K562 (cell line): ENCODE data around the gene CXCL1. TPM values are rescaled to one million over a fixed set of nuclear protein-coding genes. Genes with fewer than 3 reads are reported as not detected.

ENCODE experiments used
- ETS2 ChIP-seq: IDR thresholded peaks from 2 replicates; pipeline ENCODE4 v1.6.1; 2016; ENCODE audit warnings: borderline replicate concordance, missing genetic modification characterization, mild to moderate bottlenecking, moderate library complexity, missing compliant biosample characterization; ENCODE audit not compliant: poor library complexity, severe bottlenecking
- MTA3 ChIP-seq: fragments of 450-650 bp; formaldehyde crosslinking; IDR thresholded peaks from 2 replicates; pipeline ENCODE4 v1.6.1; 2017; ENCODE audit warnings: mild to moderate bottlenecking, borderline replicate concordance
- PTTG1 ChIP-seq: fragments of 450-650 bp; IDR thresholded peaks from 2 replicates; pipeline ENCODE4 v1.6.1; 2016; ENCODE audit warnings: low read depth, mild to moderate bottlenecking, missing genetic modification characterization, missing compliant biosample characterization
- TBP ChIP-seq: optimal IDR thresholded peaks from 2 replicates; pipeline ENCODE3; 2011; ENCODE audit warnings: low read depth, low read length, improper control_type of control experiment
- TSC22D4 ChIP-seq: fragments of 450-650 bp; IDR thresholded peaks from 2 replicates; pipeline ENCODE4 v1.6.1; 2016; ENCODE audit warnings: missing genetic modification characterization, missing biosample characterization, control low read depth
- ZBTB7A ChIP-seq: IDR thresholded peaks from 2 replicates; pipeline ENCODE4 v1.6.1; 2011; ENCODE audit warnings: low read depth, mild to moderate bottlenecking, low read length, moderate library complexity, borderline replicate concordance; ENCODE audit not compliant: control insufficient read depth
- ZNF140 ChIP-seq: fragments of 250-450 bp; sonication (Bioruptor Pico); IDR thresholded peaks from 2 replicates; pipeline ENCODE4 v1.8.0; 2021; ENCODE audit warnings: moderate library complexity, mild to moderate bottlenecking, inconsistent platforms
- ZNF696 ChIP-seq: fragments of 250-450 bp; sonication (Bioruptor Pico); conservative IDR thresholded peaks from 2 replicates; pipeline ENCODE4 v1.4.0; 2020; ENCODE audit warnings: mild to moderate bottlenecking, moderate library complexity
- polyA plus RNA-seq, 8 experiments: library from polyadenylated mRNA; depleted of rRNA in 4 of 8; stranded (reverse) in 5 of 8; unstranded in 3 of 8; fragments of >200 nt; fragmentation: Nextera tagmentation in 2 of 8; fragmentation: Illumina TruSeq in 1 of 8; extraction: Ambion mirVana in 2 of 8; extraction: Trizol in 1 of 8; gene quantifications; 2 replicates each; pipeline versions ENCODE4 v1.2.1 to v1.2.3, GENCODE V29; 2011 to 2014; ENCODE audit warnings: inconsistent platforms in 1 of 8, missing spikeins in 1 of 8
- total RNA-seq, 7 experiments: library from RNA; depleted of rRNA in 6 of 7; stranded (reverse); fragments of >200 nt in 6 of 7; fragmentation: Illumina TruSeq in 2 of 7; extraction: Trizol in 2 of 7; gene quantifications; 2 replicates each; pipeline versions ENCODE4 v1.2.1 to v1.2.3, GENCODE V29; 2011 to 2021; ENCODE audit warnings: low replicate concordance in 1 of 7
- TF ChIP-seq, protein P1 (sequence below): sonication (generic); formaldehyde crosslinking; IDR thresholded peaks from 2 replicates; pipeline ENCODE4 v1.8.0; 2022; ENCODE audit warnings: mild to moderate bottlenecking, missing genetic modification reagents
- TF ChIP-seq, protein P2 (sequence below): fragments of 250-450 bp; sonication (Bioruptor Pico); IDR thresholded peaks from 2 replicates; pipeline ENCODE4 v1.4.0; 2020; ENCODE audit warnings: mild to moderate bottlenecking, moderate library complexity, borderline replicate concordance
- TF ChIP-seq, protein P3 (sequence below): fragments of 150-350 bp; conservative IDR thresholded peaks from 2 replicates; pipeline ENCODE4 v1.6.1; 2014; ENCODE audit warnings: low read length
- TF ChIP-seq, protein P4 (sequence below), 2 experiments: fragments of 250-450 bp in 1 of 2; fragments of 450-650 bp in 1 of 2; sonication (Bioruptor Pico) in 1 of 2; IDR thresholded peaks; 2 replicates each; pipeline versions ENCODE4 v1.6.1 to v1.8.0; 2016 to 2021; ENCODE audit warnings: mild to moderate bottlenecking in 2 of 2, moderate library complexity in 2 of 2, missing compliant biosample characterization in 1 of 2, missing genetic modification characterization in 1 of 2
- TF ChIP-seq, protein P5 (sequence below): fragments of 250-450 bp; sonication (Bioruptor Pico); IDR thresholded peaks from 2 replicates; pipeline ENCODE4 v1.5.0; 2020; ENCODE audit warnings: mild to moderate bottlenecking, borderline replicate concordance
- TF ChIP-seq, protein P6 (sequence below): fragments of 250-450 bp; sonication (Bioruptor Pico); IDR thresholded peaks from 2 replicates; pipeline ENCODE4 v1.5.0; 2021

CXCL1 gene
- total and polyA plus RNA-seq, 9 of the 15 experiments (the other 6 are each of a cell fraction or from before 2014, with no cell fraction given), result 0.07 to 2.2 (median 0.32) TPM; not detected in 3

DNA sequence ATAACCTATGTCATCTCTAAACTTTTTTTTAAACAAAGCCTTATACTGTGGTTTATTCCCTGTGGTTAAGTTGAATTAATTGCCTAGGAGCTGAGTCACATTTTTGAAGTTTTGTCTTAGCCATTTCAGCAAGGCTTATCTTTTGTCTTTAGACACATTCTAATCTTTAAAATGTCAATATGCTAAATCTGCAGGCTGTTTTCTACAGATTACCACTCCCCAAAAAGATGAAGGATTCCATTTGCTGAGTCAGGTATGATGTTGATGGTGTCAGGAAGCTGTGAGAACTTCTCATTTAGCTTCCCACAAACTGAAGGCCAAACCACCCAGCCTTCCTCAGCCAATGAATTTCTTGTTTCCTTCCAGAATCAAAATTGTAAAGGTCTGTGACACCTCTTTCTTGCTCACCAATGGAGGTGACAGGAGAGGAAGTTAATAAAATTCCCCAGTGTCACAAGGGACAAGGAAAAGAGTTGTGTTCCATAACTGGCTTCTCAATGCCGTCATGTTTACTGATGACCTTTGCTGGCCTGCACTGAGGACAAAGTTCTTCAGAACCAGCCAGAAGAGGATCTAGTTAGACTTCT lies 36.4 kb upstream of the CXCL1 start (continued):
- TF ChIP-seq, protein P1, sequence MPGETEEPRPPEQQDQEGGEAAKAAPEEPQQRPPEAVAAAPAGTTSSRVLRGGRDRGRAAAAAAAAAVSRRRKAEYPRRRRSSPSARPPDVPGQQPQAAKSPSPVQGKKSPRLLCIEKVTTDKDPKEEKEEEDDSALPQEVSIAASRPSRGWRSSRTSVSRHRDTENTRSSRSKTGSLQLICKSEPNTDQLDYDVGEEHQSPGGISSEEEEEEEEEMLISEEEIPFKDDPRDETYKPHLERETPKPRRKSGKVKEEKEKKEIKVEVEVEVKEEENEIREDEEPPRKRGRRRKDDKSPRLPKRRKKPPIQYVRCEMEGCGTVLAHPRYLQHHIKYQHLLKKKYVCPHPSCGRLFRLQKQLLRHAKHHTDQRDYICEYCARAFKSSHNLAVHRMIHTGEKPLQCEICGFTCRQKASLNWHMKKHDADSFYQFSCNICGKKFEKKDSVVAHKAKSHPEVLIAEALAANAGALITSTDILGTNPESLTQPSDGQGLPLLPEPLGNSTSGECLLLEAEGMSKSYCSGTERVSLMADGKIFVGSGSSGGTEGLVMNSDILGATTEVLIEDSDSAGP (CRISPR knock-in tag), result no peak
- TF ChIP-seq, protein P2, sequence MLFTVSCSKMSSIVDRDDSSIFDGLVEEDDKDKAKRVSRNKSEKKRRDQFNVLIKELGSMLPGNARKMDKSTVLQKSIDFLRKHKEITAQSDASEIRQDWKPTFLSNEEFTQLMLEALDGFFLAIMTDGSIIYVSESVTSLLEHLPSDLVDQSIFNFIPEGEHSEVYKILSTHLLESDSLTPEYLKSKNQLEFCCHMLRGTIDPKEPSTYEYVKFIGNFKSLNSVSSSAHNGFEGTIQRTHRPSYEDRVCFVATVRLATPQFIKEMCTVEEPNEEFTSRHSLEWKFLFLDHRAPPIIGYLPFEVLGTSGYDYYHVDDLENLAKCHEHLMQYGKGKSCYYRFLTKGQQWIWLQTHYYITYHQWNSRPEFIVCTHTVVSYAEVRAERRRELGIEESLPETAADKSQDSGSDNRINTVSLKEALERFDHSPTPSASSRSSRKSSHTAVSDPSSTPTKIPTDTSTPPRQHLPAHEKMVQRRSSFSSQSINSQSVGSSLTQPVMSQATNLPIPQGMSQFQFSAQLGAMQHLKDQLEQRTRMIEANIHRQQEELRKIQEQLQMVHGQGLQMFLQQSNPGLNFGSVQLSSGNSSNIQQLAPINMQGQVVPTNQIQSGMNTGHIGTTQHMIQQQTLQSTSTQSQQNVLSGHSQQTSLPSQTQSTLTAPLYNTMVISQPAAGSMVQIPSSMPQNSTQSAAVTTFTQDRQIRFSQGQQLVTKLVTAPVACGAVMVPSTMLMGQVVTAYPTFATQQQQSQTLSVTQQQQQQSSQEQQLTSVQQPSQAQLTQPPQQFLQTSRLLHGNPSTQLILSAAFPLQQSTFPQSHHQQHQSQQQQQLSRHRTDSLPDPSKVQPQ, result no peak
- TF ChIP-seq, protein P3, sequence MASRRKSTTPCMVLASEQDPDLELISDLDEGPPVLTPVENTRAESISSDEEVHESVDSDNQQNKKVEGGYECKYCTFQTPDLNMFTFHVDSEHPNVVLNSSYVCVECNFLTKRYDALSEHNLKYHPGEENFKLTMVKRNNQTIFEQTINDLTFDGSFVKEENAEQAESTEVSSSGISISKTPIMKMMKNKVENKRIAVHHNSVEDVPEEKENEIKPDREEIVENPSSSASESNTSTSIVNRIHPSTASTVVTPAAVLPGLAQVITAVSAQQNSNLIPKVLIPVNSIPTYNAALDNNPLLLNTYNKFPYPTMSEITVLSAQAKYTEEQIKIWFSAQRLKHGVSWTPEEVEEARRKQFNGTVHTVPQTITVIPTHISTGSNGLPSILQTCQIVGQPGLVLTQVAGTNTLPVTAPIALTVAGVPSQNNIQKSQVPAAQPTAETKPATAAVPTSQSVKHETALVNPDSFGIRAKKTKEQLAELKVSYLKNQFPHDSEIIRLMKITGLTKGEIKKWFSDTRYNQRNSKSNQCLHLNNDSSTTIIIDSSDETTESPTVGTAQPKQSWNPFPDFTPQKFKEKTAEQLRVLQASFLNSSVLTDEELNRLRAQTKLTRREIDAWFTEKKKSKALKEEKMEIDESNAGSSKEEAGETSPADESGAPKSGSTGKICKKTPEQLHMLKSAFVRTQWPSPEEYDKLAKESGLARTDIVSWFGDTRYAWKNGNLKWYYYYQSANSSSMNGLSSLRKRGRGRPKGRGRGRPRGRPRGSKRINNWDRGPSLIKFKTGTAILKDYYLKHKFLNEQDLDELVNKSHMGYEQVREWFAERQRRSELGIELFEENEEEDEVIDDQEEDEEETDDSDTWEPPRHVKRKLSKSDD, result no peak
- TF ChIP-seq TBP (no peak), ZNF696 (no peak), PTTG1 (tag) (no peak), TSC22D4 (tag) (no peak), ZBTB7A (no peak), ZNF140 (CRISPR knock-in tag) (no peak), MTA3 (peak; percentile 40; the same call in 1 of the 2 replicates), ETS2 (no peak)
- TF ChIP-seq, protein P4, sequence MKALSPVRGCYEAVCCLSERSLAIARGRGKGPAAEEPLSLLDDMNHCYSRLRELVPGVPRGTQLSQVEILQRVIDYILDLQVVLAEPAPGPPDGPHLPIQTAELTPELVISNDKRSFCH (CRISPR knock-in tag; IDR thresholded peaks at IDR 0.05), result no peak
- TF ChIP-seq, protein P4 (tag; IDR thresholded peaks at IDR 0.05), result peak; percentile 87; the same call in 1 of the 2 replicates
- TF ChIP-seq, protein P5, sequence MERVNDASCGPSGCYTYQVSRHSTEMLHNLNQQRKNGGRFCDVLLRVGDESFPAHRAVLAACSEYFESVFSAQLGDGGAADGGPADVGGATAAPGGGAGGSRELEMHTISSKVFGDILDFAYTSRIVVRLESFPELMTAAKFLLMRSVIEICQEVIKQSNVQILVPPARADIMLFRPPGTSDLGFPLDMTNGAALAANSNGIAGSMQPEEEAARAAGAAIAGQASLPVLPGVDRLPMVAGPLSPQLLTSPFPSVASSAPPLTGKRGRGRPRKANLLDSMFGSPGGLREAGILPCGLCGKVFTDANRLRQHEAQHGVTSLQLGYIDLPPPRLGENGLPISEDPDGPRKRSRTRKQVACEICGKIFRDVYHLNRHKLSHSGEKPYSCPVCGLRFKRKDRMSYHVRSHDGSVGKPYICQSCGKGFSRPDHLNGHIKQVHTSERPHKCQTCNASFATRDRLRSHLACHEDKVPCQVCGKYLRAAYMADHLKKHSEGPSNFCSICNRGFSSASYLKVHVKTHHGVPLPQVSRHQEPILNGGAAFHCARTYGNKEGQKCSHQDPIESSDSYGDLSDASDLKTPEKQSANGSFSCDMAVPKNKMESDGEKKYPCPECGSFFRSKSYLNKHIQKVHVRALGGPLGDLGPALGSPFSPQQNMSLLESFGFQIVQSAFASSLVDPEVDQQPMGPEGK (CRISPR knock-in tag), result no peak
- TF ChIP-seq, protein P6, sequence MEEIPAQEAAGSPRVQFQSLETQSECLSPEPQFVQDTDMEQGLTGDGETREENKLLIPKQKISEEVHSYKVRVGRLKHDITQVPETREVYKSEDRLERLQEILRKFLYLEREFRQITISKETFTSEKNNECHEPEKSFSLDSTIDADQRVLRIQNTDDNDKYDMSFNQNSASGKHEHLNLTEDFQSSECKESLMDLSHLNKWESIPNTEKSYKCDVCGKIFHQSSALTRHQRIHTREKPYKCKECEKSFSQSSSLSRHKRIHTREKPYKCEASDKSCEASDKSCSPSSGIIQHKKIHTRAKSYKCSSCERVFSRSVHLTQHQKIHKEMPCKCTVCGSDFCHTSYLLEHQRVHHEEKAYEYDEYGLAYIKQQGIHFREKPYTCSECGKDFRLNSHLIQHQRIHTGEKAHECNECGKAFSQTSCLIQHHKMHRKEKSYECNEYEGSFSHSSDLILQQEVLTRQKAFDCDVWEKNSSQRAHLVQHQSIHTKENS (CRISPR knock-in tag), result no peak
